Liver (tissue), 9 donors: ENCODE measurements around the gene TMEM163. TPM values are rescaled to one million over a fixed set of nuclear protein-coding genes. Genes with fewer than 3 reads are reported as not detected.

ENCODE experiments used
- DNase-seq: peaks from one replicate; pipeline ENCODE4 v3.0.0-alpha.2; 2017; ENCODE audit warnings: low spot score
- H3K27ac ChIP-seq, 2 donors: one replicate each; pipeline ENCODE4 v1.7.0; 2013; ENCODE audit warnings: inconsistent platforms in 2 of 2, low read length in 2 of 2, control low read depth in 1 of 2, low read depth in 1 of 2, mild to moderate bottlenecking in 1 of 2
- H3K27me3 ChIP-seq, 4 donors: one replicate each; pipeline versions ENCODE4 v1.6.1 to v1.7.0; 2013; ENCODE audit warnings: low read length in 3 of 4, inconsistent platforms in 1 of 4, mild to moderate bottlenecking in 1 of 4, moderate library complexity in 1 of 4; ENCODE audit not compliant: control insufficient read depth in 4 of 4, insufficient read depth in 4 of 4
- H3K36me3 ChIP-seq, 4 donors: one replicate each; pipeline versions ENCODE4 v1.6.1 to v1.7.0; 2013; ENCODE audit warnings: low read length in 3 of 4, mild to moderate bottlenecking in 3 of 4, low read depth in 1 of 4, moderate library complexity in 1 of 4; ENCODE audit not compliant: control insufficient read depth in 4 of 4, insufficient read depth in 3 of 4
- H3K4me1 ChIP-seq, 4 donors: one replicate each; pipeline versions ENCODE4 v1.6.1 to v1.7.0; 2013; ENCODE audit warnings: low read length in 3 of 4, mild to moderate bottlenecking in 3 of 4, moderate library complexity in 1 of 4; ENCODE audit not compliant: control insufficient read depth in 4 of 4, insufficient read depth in 4 of 4
- H3K4me3 ChIP-seq, 3 donors: one replicate each; pipeline versions ENCODE4 v1.6.1 to v1.7.0; 2013; ENCODE audit warnings: low read length in 3 of 3, control low read depth in 1 of 3, low read depth in 1 of 3, mild to moderate bottlenecking in 1 of 3
- H3K9ac ChIP-seq, 2 donors: one replicate each; pipeline ENCODE4 v1.7.0; 2013; ENCODE audit warnings: low read length in 2 of 2, mild to moderate bottlenecking in 2 of 2, moderate library complexity in 2 of 2, control low read depth in 1 of 2, low read depth in 1 of 2
- H3K9me3 ChIP-seq, 4 donors: one replicate each; pipeline versions ENCODE4 v1.6.1 to v1.7.0; 2013; ENCODE audit warnings: low read length in 3 of 4; ENCODE audit not compliant: control insufficient read depth in 4 of 4
- ATF3 ChIP-seq: IDR thresholded peaks from 2 replicates; pipeline ENCODE4 v1.6.1; 2016; ENCODE audit warnings: antibody characterized with exemption
- CTCF ChIP-seq: fragments of 150-350 bp; IDR thresholded peaks from 2 replicates; pipeline ENCODE4 v1.5.1; 2017; ENCODE audit warnings: improper control_type of control experiment, low read depth, low read length; ENCODE audit not compliant: missing input control
- EGR1 ChIP-seq, 2 donors: IDR thresholded peaks; 2 replicates each; pipeline ENCODE4 v1.6.1; 2016 to 2018; ENCODE audit warnings: antibody characterized with exemption in 2 of 2, low read depth in 2 of 2
- FOXA1 ChIP-seq: IDR thresholded peaks from 2 replicates; pipeline ENCODE4 v1.6.1; 2016; ENCODE audit warnings: antibody characterized with exemption
- FOXA2 ChIP-seq: IDR thresholded peaks from 2 replicates; pipeline ENCODE4 v1.6.1; 2016; ENCODE audit warnings: antibody characterized with exemption
- GABPA ChIP-seq, 2 donors: IDR thresholded peaks in 1 of 2; conservative IDR thresholded peaks in 1 of 2; 2 replicates each; pipeline ENCODE4 v1.6.1; 2016; ENCODE audit warnings: antibody characterized with exemption in 2 of 2, mild to moderate bottlenecking in 1 of 2, moderate library complexity in 1 of 2
- HNF4A ChIP-seq, 2 donors: conservative IDR thresholded peaks; 2 replicates each; pipeline ENCODE4 v1.6.1; 2016; ENCODE audit warnings: antibody characterized with exemption in 2 of 2, mild to moderate bottlenecking in 2 of 2
- HNF4G ChIP-seq: IDR thresholded peaks from 2 replicates; pipeline ENCODE4 v1.6.1; 2016; ENCODE audit warnings: antibody characterized with exemption
- JUND ChIP-seq, 2 donors: IDR thresholded peaks; 2 replicates each; pipeline ENCODE4 v1.6.1; 2016; ENCODE audit warnings: antibody characterized with exemption in 2 of 2
- MAX ChIP-seq: IDR thresholded peaks from 2 replicates; pipeline ENCODE4 v1.6.1; 2016; ENCODE audit warnings: antibody characterized with exemption
- NR2F2 ChIP-seq: IDR thresholded peaks from 2 replicates; pipeline ENCODE4 v1.6.1; 2016; ENCODE audit warnings: antibody characterized with exemption
- RAD21 ChIP-seq, 2 donors: IDR thresholded peaks; 2 replicates each; pipeline ENCODE4 v1.6.1; 2016; ENCODE audit warnings: antibody characterized with exemption in 2 of 2, mild to moderate bottlenecking in 2 of 2
- REST ChIP-seq: IDR thresholded peaks from 2 replicates; pipeline ENCODE4 v1.6.1; 2016; ENCODE audit warnings: antibody characterized with exemption, mild to moderate bottlenecking
- RXRA ChIP-seq, 2 donors: IDR thresholded peaks; 2 replicates each; pipeline ENCODE4 v1.6.1; 2017 to 2018; ENCODE audit warnings: antibody characterized with exemption in 2 of 2, mild to moderate bottlenecking in 1 of 2
- SP1 ChIP-seq: IDR thresholded peaks from 2 replicates; pipeline ENCODE4 v1.6.1; 2018; ENCODE audit warnings: antibody characterized with exemption, mild to moderate bottlenecking
- TAF1 ChIP-seq: conservative IDR thresholded peaks from 2 replicates; pipeline ENCODE4 v1.6.1; 2016; ENCODE audit warnings: antibody characterized with exemption, mild to moderate bottlenecking
- YY1 ChIP-seq: IDR thresholded peaks from 2 replicates; pipeline ENCODE4 v1.6.1; 2016; ENCODE audit warnings: antibody characterized with exemption, mild to moderate bottlenecking
- ZBTB33 ChIP-seq: IDR thresholded peaks from 2 replicates; pipeline ENCODE4 v1.6.1; 2016; ENCODE audit warnings: antibody characterized with exemption
- WGBS: extraction: QIAGEN DNeasy Blood & Tissue Kit; methylation state at CpG from one replicate; pipeline ENCODE4 v1.1.7; 2013; 5-methylcytosine and 5-hydroxymethylcytosine counted together
- polyA plus RNA-seq, 2 donors: library from polyadenylated mRNA; stranded (reverse) in 1 of 2; unstranded in 1 of 2; fragments of 200-250 nt in 1 of 2; fragments of >200 nt in 1 of 2; fragmentation: Nextera tagmentation in 1 of 2; extraction: Ambion mirVana in 1 of 2; gene quantifications; one replicate each; pipeline versions ENCODE4 v1.2.1 to v1.2.3, GENCODE V29; 2013 to 2015
- total RNA-seq, 2 donors: library from RNA; depleted of rRNA; stranded (reverse); fragments of >200 nt; gene quantifications; one replicate each; pipeline ENCODE4 v1.2.3, GENCODE V29; 2014
- donor health status: healthy.
- donor health status: healthy.
- donor health status: healthy.
- donor health status: healthy.
- donor health status: healthy.

The TMEM163 gene
- total and polyA plus RNA-seq, 4 donors = 0.08 to 0.48 (median 0.25) TPM

- Histone ChIP-seq H3K4me3 (no peak overlapping the region), H3K36me3 (no peaks in the 10 kb centered on the region), H3K4me1 (peaks cover 0 to 4% (median 0%) of the 10 kb centered on the region in 4 donors), H3K9me3 (no peaks in the 10 kb centered on the region), H3K27ac (no peak overlapping the region), H3K9ac (no peak overlapping the region), H3K27me3 (peaks cover 0 to 5% (median 1%) of the 10 kb centered on the region in 4 donors)
- TF ChIP-seq EGR1 (IDR thresholded peaks at IDR 0.05; ENCODE audit: low read depth in 2 of 2) (no peak), RAD21 (IDR thresholded peaks at IDR 0.05) (no peak), FOXA2 (no peak), GABPA (IDR thresholded peaks at IDR 0.05 in 1 of 2, conservative IDR thresholded peaks at IDR 0.05 in 1 of 2) (no peak), YY1 (no peak), TAF1 (no peak), ZBTB33 (no peak), SP1 (no peak), MAX (no peak), RXRA (IDR thresholded peaks at IDR 0.05) (no peak), FOXA1 (no peak), JUND (IDR thresholded peaks at IDR 0.05) (no peak), HNF4A (conservative IDR thresholded peaks at IDR 0.05) (no peak), CTCF (no peak), NR2F2 (no peak), REST (no peak), ATF3 (no peak), HNF4G (no peak)
- no peak for DNase-seq
- WGBS = 78% methylated on average over 11 of the region's 11 CpGs
These were observed 228.9 kb downstream of the TMEM163 start for GRCh38 chr2:134489732-134490384.
